ENCODE results near the gene AFDN. TPM values are rescaled to one million over a fixed set of nuclear protein-coding genes. Genes with fewer than 3 reads are reported as not detected.

AFDN gene
- total and polyA plus RNA-seq, 2 donors: 15.3 to 16.7 TPM

DNA sequence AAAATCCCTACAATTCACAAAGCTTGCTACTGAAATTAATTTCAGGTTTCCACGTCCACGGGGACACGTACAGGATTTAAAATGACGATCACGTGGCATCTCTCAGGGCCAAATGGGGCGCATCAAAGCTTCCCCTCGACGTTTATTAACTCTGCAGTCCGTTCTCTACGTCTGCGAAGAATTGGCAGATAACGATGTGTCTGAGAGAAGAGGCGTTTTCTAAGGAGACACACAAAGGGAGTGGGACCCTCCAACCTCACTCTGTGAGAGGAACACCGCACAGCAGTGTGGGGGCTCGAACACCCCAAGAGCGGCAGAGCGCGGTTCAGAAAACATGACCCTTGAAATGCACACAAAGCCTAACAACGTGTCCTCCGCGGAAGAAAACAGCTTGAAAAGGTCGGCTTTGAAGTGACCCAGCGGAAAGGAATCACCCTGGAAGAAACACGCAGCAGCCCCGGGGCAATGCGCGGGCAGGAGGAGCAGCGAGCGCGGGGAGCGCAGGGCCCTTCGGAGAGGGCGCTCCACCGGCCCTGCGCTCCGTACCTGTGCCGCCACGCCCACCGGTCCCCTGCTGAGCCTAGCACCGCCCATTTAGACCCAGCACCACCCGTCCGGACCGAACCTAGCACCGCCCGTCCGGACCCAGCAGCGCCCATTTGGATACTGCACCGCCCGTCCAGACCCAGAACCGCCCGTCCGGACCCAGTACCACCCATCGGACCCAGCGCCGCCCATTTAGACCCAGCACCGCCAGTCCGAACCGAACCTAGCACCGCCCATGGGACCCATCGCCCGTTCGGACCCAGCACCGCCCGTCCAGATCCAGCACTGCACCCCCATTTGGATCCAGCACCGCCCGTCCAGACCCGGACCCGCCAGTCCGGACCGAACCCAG lies 1.1 kb upstream of the AFDN start:
- DNase-seq (ENCODE audit: low read depth in 6 of 9, low spot score in 9 of 9): peak in 1 of 9 donors; percentile 9
- H3K4me1 ChIP-seq (ENCODE audit: control insufficient read depth in 2 of 2, insufficient read depth in 2 of 2, low read length in 2 of 2): peaks cover 6 to 11% of the 10 kb centered on the region in 2 donors
- no peak overlapping the region for H3K27ac ChIP-seq (ENCODE audit: low read depth in 1 of 2, low read length in 1 of 2)
- H3K27me3 ChIP-seq (ENCODE audit: control insufficient read depth in 2 of 2, insufficient read depth in 1 of 2, low read length in 1 of 2): peaks cover 28 to 55% of the 10 kb centered on the region in 2 donors
- H3K4me3 ChIP-seq (ENCODE audit: low read length in 2 of 2): peak overlapping the region in 1 of 2 donors; percentile 49
- H3K9me3 ChIP-seq (ENCODE audit: control insufficient read depth in 2 of 2, insufficient read depth in 1 of 2, low read length in 1 of 2): peaks cover 2 to 10% of the 10 kb centered on the region in 2 donors
- WGBS: 10% methylated on average over 70 of the region's 70 CpGs
- H3K36me3 ChIP-seq (ENCODE audit: control insufficient read depth in 2 of 2, insufficient read depth in 2 of 2, low read length in 1 of 2): no peaks in the 10 kb centered on the region

DNA sequence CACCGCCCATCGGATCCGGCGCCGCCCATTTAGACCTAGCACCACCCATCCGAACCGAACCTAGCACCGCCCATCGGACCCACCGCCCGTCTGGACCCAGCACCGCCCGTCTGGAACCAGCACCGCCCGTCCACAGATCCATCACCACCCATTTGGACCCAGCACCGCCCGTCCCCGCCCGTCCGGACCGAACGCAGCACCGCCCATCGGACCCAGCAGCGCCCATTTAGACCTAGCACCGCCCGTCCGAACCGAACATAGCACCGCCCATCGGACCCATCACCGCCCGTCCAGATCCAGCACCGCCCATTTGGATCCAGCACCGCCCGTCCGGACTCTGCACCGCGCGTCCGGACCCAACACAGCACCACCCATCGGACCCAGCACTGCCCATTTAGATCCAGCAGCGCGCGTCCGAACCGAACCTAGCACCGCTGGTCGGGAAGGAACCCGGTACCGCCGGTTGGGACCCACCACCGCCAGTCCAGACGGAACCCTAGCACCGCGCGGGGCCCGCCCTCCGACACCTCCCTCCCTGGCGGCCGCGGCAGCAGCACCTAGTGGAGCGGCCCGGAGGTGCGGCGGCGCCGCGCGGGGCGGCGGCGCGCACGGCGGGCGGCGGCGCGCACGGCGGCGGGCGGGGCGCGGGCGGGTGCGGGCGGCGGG lies 348 bp upstream of the AFDN start:
- Histone ChIP-seq H3K4me1 (ENCODE audit: control insufficient read depth in 2 of 2, insufficient read depth in 2 of 2, low read length in 2 of 2) (peaks cover 6 to 11% of the 10 kb centered on the region in 2 donors), H3K9me3 (ENCODE audit: control insufficient read depth in 2 of 2, insufficient read depth in 1 of 2, low read length in 1 of 2) (peaks cover 2 to 10% of the 10 kb centered on the region in 2 donors)
- peak in 5 of 9 donors; percentile 4 to 42 (median 29) for DNase-seq (ENCODE audit: low read depth in 6 of 9, low spot score in 9 of 9)

DNA sequence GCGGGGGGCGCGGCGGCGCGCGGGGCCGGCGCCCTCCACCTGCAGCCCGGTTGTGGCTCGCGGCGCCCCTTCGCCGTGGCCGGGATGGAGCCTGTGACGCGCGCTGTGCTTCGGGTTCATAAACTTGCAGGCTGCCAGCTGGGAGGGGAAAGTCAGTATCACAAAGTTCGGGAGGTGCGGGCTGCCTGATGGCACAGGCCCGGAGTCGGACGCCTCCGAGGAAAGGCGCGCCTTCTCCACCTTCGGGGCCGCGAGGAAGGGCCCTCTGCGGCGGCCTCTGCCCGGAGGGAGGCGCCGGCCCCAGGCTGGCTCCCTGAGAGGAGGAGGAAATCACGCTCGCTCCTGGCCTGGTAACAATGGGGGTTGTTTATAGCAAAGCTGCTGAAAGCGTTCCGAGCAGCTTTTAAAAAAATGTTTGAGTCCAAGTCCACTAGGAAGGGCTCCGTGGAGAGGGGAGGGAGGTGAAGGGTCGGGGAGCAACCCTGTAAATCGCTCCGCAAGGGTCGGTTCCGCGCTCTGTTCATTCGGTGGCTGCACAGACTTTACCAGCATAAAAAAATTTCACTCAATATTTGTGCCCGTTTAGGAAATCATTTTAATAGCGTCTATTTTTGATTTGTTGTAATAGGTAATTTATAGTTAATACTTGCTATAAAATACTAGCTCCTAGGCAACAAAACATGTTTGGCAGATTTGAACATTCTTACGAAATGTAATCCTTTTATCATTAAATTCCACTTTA lies 1.0 kb downstream of the AFDN start:
- peak in 3 of 9 donors; percentile 10 to 30 (median 13) for DNase-seq (ENCODE audit: low read depth in 6 of 9, low spot score in 9 of 9)
- Histone ChIP-seq H3K27me3 (ENCODE audit: control insufficient read depth in 2 of 2, insufficient read depth in 1 of 2, low read length in 1 of 2) (peaks cover 29 to 56% of the 10 kb centered on the region in 2 donors), H3K36me3 (ENCODE audit: control insufficient read depth in 2 of 2, insufficient read depth in 2 of 2, low read length in 1 of 2) (no peaks in the 10 kb centered on the region), H3K4me3 (ENCODE audit: low read length in 2 of 2) (peak overlapping the region; percentile 29 to 73), H3K9me3 (ENCODE audit: control insufficient read depth in 2 of 2, insufficient read depth in 1 of 2, low read length in 1 of 2) (peaks cover 2 to 10% of the 10 kb centered on the region in 2 donors), H3K4me1 (ENCODE audit: control insufficient read depth in 2 of 2, insufficient read depth in 2 of 2, low read length in 2 of 2) (peaks cover 6 to 11% of the 10 kb centered on the region in 2 donors), H3K27ac (ENCODE audit: low read depth in 1 of 2, low read length in 1 of 2) (no peak overlapping the region)
- WGBS: 5% methylated on average over 51 of the region's 51 CpGs

More for the DNA sequence above, 348 bp upstream of the AFDN start:
- no peak overlapping the region for H3K27ac ChIP-seq (ENCODE audit: low read depth in 1 of 2, low read length in 1 of 2)
- no peaks in the 10 kb centered on the region for H3K36me3 ChIP-seq (ENCODE audit: control insufficient read depth in 2 of 2, insufficient read depth in 2 of 2, low read length in 1 of 2)
- 2% methylated on average over 90 of the region's 90 CpGs for WGBS
- H3K4me3 ChIP-seq (ENCODE audit: low read length in 2 of 2): peak overlapping the region; percentile 49 to 73
- H3K27me3 ChIP-seq (ENCODE audit: control insufficient read depth in 2 of 2, insufficient read depth in 1 of 2, low read length in 1 of 2): peaks cover 29 to 56% of the 10 kb centered on the region in 2 donors

DNA sequence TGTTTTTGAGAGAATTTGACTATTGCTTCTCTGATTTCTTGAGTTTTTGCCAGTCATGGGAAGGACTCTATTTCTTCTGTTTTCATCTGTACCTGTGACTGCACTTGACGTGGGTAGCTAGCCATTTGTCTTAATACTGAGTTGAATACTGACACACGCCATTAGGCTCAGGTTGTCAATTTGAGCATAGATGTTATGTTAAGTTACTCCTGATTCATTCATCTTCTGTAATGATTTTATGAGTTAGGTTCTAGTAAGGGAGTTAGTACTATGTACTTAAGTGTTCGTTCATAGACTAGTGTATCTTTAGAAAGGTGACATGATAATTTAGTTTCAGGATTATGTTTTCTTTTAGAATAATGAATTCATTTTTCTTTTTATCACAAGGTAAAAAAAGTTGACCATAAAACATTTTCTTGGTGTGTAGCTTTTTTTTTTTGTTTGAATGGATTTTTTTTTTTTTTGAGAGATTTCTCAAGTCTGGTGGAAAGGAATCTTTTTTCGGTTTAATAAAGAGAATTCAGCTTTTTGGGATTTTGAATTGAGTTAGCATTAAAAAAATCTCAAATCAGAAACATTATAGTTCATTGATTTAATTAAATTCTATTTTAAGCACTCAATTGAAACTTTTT lies 1.7 kb downstream of the AFDN start:
- Histone ChIP-seq H3K4me3 (ENCODE audit: low read length in 2 of 2) (no peak overlapping the region), H3K4me1 (ENCODE audit: control insufficient read depth in 2 of 2, insufficient read depth in 2 of 2, low read length in 2 of 2) (peaks cover 6 to 11% of the 10 kb centered on the region in 2 donors), H3K27me3 (ENCODE audit: control insufficient read depth in 2 of 2, insufficient read depth in 1 of 2, low read length in 1 of 2) (peaks cover 33 to 56% of the 10 kb centered on the region in 2 donors), H3K27ac (ENCODE audit: low read depth in 1 of 2, low read length in 1 of 2) (no peak overlapping the region), H3K9me3 (ENCODE audit: control insufficient read depth in 2 of 2, insufficient read depth in 1 of 2, low read length in 1 of 2) (peaks cover 2 to 10% of the 10 kb centered on the region in 2 donors), H3K36me3 (ENCODE audit: control insufficient read depth in 2 of 2, insufficient read depth in 2 of 2, low read length in 1 of 2) (no peaks in the 10 kb centered on the region)
- no peak for DNase-seq (ENCODE audit: low read depth in 6 of 9, low spot score in 9 of 9)
- WGBS: 88% methylated on average over 4 of the region's 4 CpGs

- Histone ChIP-seq H3K27me3 (ENCODE audit: control insufficient read depth in 2 of 2, insufficient read depth in 1 of 2, low read length in 1 of 2) (peaks cover 31 to 52% of the 10 kb centered on the region in 2 donors), H3K4me1 (ENCODE audit: control insufficient read depth in 2 of 2, insufficient read depth in 2 of 2, low read length in 2 of 2) (peaks cover 6 to 11% of the 10 kb centered on the region in 2 donors), H3K4me3 (ENCODE audit: low read length in 2 of 2) (no peak overlapping the region), H3K36me3 (ENCODE audit: control insufficient read depth in 2 of 2, insufficient read depth in 2 of 2, low read length in 1 of 2) (no peaks in the 10 kb centered on the region), H3K9me3 (ENCODE audit: control insufficient read depth in 2 of 2, insufficient read depth in 1 of 2, low read length in 1 of 2) (peaks cover 2 to 10% of the 10 kb centered on the region in 2 donors), H3K27ac (ENCODE audit: low read depth in 1 of 2, low read length in 1 of 2) (no peak overlapping the region)
- no peak for DNase-seq (ENCODE audit: low read depth in 6 of 9, low spot score in 9 of 9)
Measured at GRCh38 chr6:167829513-167829912, 2.8 kb downstream of the AFDN start.

DNA sequence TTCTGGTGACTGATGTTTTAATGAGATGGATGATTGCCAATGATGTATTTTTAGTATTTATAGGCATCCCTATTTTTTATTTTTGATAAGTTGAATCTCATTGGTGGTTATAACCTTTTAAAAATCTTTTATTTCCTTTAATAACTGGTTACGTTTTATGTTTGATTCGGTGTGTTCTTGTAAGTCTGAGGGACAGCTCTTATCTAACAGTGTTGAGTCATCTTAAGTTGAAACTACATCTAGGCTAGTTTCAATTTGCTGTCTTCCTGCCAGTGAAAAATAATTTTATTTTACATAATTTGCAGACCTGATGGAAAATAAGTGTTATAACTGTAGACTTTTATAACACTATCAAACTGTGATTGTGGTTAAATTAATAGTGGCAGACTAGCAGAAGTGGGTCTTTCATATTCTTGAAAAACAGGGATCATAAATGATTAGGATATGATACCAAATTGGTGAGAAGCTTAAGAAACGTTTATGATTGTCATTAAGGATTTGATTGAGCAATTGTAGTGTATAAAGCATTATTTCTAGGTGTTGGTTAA lies 4.6 kb downstream of the AFDN start:
- H3K9me3 ChIP-seq (ENCODE audit: control insufficient read depth in 2 of 2, insufficient read depth in 1 of 2, low read length in 1 of 2): peaks cover under 1 to 1% of the 10 kb centered on the region in 2 donors
- peaks cover 2% of the 10 kb centered on the region in 2 donors for H3K4me1 ChIP-seq (ENCODE audit: control insufficient read depth in 2 of 2, insufficient read depth in 2 of 2, low read length in 2 of 2)
- no peak overlapping the region for H3K27ac ChIP-seq (ENCODE audit: low read depth in 1 of 2, low read length in 1 of 2)
- H3K27me3 ChIP-seq (ENCODE audit: control insufficient read depth in 2 of 2, insufficient read depth in 1 of 2, low read length in 1 of 2): peaks cover 16 to 33% of the 10 kb centered on the region in 2 donors
- H3K4me3 ChIP-seq (ENCODE audit: low read length in 2 of 2): no peak overlapping the region
- WGBS: 86% methylated on average over 3 of the region's 3 CpGs
- H3K36me3 ChIP-seq (ENCODE audit: control insufficient read depth in 2 of 2, insufficient read depth in 2 of 2, low read length in 1 of 2): no peaks in the 10 kb centered on the region
- no peak for DNase-seq (ENCODE audit: low read depth in 6 of 9, low spot score in 9 of 9)

DNA sequence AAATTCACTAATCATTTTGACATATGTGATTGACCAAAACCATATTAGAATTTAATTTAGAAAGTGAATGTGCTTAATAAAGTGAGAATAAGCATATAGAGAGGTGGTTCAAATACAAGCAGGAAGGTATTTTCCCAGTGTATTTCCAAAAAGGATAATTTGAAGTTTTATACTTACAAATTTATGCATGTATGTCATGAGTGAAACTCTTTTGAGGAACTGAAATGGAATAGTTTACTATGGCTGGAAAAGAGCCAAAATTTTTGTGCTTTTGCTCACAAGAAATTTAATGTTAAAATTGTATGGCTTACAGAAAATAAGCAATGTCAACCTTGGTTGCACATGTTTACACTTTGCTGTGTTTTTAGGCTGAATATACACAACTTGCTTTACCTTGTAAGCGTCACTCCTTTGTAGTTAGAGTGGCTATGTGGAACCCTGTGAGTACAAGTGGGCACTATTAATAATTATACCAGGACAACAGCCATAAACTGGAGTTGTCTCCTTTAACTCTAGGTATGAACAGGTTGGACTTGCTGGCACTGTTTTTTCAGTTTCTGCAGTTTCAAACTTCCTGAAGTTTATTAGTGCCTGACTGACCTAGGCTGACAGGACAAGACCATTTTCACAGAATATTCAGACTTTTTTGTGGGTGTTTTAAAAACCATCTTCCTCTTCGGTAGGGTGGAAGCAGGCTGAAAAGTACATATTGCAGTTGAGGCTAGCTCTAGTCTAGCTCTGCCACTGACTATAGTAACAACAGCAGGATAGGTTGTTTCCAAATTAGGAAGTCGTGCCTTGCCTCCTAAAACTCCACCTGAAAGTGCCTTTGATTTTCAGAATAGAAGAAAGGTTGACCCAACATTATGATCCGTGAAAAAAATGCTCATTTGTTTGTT lies 6.0 kb downstream of the AFDN start:
- no peak overlapping the region for H3K4me3 ChIP-seq (ENCODE audit: low read length in 2 of 2)
- WGBS: 35% methylated on average over 4 of the region's 4 CpGs
- H3K27me3 ChIP-seq (ENCODE audit: control insufficient read depth in 2 of 2, insufficient read depth in 1 of 2, low read length in 1 of 2): peaks cover 11 to 25% of the 10 kb centered on the region in 2 donors
- no peak for DNase-seq (ENCODE audit: low read depth in 6 of 9, low spot score in 9 of 9)
- H3K27ac ChIP-seq (ENCODE audit: low read depth in 1 of 2, low read length in 1 of 2): no peak overlapping the region
- H3K36me3 ChIP-seq (ENCODE audit: control insufficient read depth in 2 of 2, insufficient read depth in 2 of 2, low read length in 1 of 2): no peaks in the 10 kb centered on the region
- H3K9me3 ChIP-seq (ENCODE audit: control insufficient read depth in 2 of 2, insufficient read depth in 1 of 2, low read length in 1 of 2): no peaks in the 10 kb centered on the region
- H3K4me1 ChIP-seq (ENCODE audit: control insufficient read depth in 2 of 2, insufficient read depth in 2 of 2, low read length in 2 of 2): no peaks in the 10 kb centered on the region

GRCh38 chr6:167833396-167833763 lies 6.7 kb downstream of the AFDN start:
- H3K4me1 ChIP-seq (ENCODE audit: control insufficient read depth in 2 of 2, insufficient read depth in 2 of 2, low read length in 2 of 2): no peaks in the 10 kb centered on the region
- H3K4me3 ChIP-seq (ENCODE audit: low read length in 2 of 2): no peak overlapping the region
- no peaks in the 10 kb centered on the region for H3K36me3 ChIP-seq (ENCODE audit: control insufficient read depth in 2 of 2, insufficient read depth in 2 of 2, low read length in 1 of 2)
- 11% methylated on average over 2 of the region's 2 CpGs for WGBS
- H3K27ac ChIP-seq (ENCODE audit: low read depth in 1 of 2, low read length in 1 of 2): no peak overlapping the region
- H3K9me3 ChIP-seq (ENCODE audit: control insufficient read depth in 2 of 2, insufficient read depth in 1 of 2, low read length in 1 of 2): no peaks in the 10 kb centered on the region
- H3K27me3 ChIP-seq (ENCODE audit: control insufficient read depth in 2 of 2, insufficient read depth in 1 of 2, low read length in 1 of 2): peaks cover 9 to 19% of the 10 kb centered on the region in 2 donors
- DNase-seq (ENCODE audit: low read depth in 6 of 9, low spot score in 9 of 9): no peak

Data from thymus (tissue), 11 donors.